Fibroblast of skin of scalp (primary cell): ENCODE measurements around the gene TMCC2.
A peak's percentile ranks its signal among the peaks of the same experiment; 100 is the strongest.

Source experiments
- DNase-seq: peaks from one replicate; pipeline ENCODE4 v3.0.0-alpha.2; 2013

Gene TMCC2

GRCh38 chr1:205240118-205240517, 12.4 kb downstream of the TMCC2 start:
- DNase-seq: no peak

GRCh38 chr1:205240569-205240968, 12.8 kb downstream of the TMCC2 start:
- DNase-seq: no peak

GRCh38 chr1:205241366-205242030, 13.8 kb downstream of the TMCC2 start:
- no peak for DNase-seq

- DNase-seq: no peak
Observed at GRCh38 chr1:205243350-205244191, 15.8 kb downstream of the TMCC2 start.

GRCh38 chr1:205244384-205244783, 16.6 kb downstream of the TMCC2 start:
- DNase-seq: no peak

- no peak for DNase-seq
Observed at GRCh38 chr1:205245096-205245495, 17.4 kb downstream of the TMCC2 start.

GRCh38 chr1:205246351-205247119, 18.8 kb downstream of the TMCC2 start:
- no peak for DNase-seq

- DNase-seq: no peak
Observed at GRCh38 chr1:205247130-205247921, 19.6 kb downstream of the TMCC2 start.

- DNase-seq: peak; percentile 51
Observed at GRCh38 chr1:205248793-205249601, 21.3 kb downstream of the TMCC2 start.

GRCh38 chr1:205249651-205250050, 21.9 kb downstream of the TMCC2 start:
- no peak for DNase-seq

GRCh38 chr1:205250699-205251098, 23.0 kb downstream of the TMCC2 start:
- DNase-seq: no peak

GRCh38 chr1:205251576-205251975, 23.8 kb downstream of the TMCC2 start:
- no peak for DNase-seq

GRCh38 chr1:205255941-205256780, 28.4 kb downstream of the TMCC2 start:
- DNase-seq: peak; percentile 82

GRCh38 chr1:205256951-205257625, 29.3 kb downstream of the TMCC2 start:
- DNase-seq: no peak

- no peak for DNase-seq
Observed at GRCh38 chr1:205257735-205258134, 30.0 kb downstream of the TMCC2 start.

GRCh38 chr1:205258261-205258691, 30.5 kb downstream of the TMCC2 start:
- DNase-seq: peak; percentile 32

- DNase-seq: peak; percentile 40
Observed at GRCh38 chr1:205258719-205259118, 31.0 kb downstream of the TMCC2 start.

GRCh38 chr1:205259324-205259832, 31.6 kb downstream of the TMCC2 start:
- no peak for DNase-seq

GRCh38 chr1:205259998-205260397, 32.3 kb downstream of the TMCC2 start:
- DNase-seq: no peak
